A172 (cell line): Measurements from ENCODE around the gene DPP7. TPM values are rescaled to one million over a fixed set of nuclear protein-coding genes. Genes with fewer than 3 reads are reported as not detected.
A peak's percentile ranks its signal among the peaks of the same experiment; 100 is the strongest.
"Not testable (repeated sequence)": the region's sequence is repeated elsewhere in the genome, so short reads cannot be mapped to it uniquely, and the experiment has no call there.

Experiments used
- DNase-seq: peaks from one replicate; pipeline ENCODE4 v3.0.0-alpha.2; 2015; ENCODE audit warnings: low spot score
- total RNA-seq: library from RNA; depleted of rRNA; stranded (reverse); fragments of >200 nt; shearing (Covaris generic); gene quantifications from 2 replicates; pipeline ENCODE4 v1.2.3, GENCODE V29; 2014; rRNA removed

DPP7 gene
- total RNA-seq, 1 experiment from 2014 or later: 251 TPM

DNA sequence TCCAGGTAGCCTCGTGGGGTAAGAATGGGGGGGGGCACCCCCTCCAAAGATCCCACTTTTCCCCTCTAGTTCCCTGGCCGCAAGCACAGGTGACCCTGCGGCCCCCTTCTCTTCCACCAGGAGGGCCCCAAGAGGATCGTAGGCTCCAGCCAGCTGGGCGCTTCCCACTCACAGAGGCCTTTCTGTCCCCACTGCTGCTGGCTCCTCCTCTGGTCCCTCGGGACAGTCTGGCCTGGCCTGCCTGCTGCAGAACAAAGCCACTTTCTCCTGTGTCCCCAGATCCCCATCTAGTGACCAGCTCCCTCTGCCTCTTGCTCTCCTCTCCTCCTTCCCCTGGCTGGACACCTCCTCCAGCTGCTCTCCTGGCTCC is 43.6 kb downstream of the DPP7 start:
- peak; percentile 65 for DNase-seq

DNA sequence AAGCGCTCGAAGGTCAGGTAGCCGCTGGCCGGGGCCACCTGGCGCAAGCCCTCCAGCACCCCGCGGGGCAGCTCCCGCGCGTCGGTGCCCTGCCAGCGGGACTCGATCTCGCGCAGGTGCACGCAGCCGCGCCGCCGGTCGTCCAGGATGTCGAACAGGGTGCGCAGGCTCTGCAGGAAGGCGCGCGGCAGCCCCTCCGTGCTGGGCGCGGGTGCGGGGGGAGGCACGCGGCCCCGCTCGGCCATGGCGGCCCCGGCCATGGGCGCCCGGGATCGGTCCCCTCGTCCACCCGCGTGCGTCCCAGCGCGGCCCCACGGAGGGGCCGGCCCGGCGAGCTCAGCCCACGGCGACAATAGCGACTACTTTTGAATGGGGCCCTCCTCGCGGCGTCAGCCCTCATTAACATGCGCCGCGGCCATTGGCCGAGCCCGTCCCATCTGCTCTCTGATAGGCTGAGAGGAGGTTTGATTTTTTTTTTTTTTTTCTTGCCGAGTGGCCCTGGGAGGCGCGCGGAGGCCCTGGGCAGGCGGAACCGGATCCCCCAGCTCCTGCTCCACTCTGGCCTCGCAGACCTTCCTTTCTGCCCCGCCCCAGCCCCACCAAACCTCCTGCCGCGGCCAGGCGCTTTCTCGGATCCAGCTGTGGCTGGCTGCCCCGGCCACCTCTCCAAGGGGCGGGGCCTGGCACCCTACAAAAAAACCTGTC is 44.2 kb downstream of the DPP7 start, which contains the start of gene SAPCD2:
Gene SAPCD2 (minus strand): TSS at position 357 of the 705 bp plus-strand sequence. CDS start 97 bp downstream, at position 260.
- peak; percentile 97 for DNase-seq

DNA sequence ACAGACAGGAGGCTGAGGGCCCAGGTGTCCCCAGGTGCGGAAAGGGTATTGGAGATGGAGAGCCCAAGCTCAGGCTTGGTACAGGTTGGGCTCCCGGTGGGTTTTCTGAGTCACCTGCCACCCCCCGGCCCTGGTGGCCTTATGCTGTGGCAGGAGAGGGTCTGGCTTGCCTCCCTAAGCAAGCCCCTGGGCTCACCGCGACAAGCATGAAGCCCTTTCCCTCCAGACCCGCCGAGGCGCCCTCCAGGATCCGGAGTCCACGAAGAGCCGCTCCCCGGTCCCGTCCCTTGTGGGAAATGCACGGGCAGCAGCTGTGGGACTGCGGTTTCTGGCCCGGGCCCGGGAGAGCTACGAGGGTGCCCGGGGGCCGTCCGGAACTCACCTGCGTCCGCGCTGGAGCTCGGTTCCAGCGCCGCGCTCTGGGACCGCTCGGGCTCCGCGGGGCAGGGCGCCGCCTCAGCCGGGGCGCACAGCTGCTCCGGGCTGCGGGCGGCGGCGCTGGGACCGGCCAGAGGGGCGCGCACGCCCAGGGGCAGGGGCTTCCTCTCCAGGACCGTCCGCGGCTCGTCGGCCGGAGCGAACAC is 44.9 kb downstream of the DPP7 start:
- no peak for DNase-seq

DNA sequence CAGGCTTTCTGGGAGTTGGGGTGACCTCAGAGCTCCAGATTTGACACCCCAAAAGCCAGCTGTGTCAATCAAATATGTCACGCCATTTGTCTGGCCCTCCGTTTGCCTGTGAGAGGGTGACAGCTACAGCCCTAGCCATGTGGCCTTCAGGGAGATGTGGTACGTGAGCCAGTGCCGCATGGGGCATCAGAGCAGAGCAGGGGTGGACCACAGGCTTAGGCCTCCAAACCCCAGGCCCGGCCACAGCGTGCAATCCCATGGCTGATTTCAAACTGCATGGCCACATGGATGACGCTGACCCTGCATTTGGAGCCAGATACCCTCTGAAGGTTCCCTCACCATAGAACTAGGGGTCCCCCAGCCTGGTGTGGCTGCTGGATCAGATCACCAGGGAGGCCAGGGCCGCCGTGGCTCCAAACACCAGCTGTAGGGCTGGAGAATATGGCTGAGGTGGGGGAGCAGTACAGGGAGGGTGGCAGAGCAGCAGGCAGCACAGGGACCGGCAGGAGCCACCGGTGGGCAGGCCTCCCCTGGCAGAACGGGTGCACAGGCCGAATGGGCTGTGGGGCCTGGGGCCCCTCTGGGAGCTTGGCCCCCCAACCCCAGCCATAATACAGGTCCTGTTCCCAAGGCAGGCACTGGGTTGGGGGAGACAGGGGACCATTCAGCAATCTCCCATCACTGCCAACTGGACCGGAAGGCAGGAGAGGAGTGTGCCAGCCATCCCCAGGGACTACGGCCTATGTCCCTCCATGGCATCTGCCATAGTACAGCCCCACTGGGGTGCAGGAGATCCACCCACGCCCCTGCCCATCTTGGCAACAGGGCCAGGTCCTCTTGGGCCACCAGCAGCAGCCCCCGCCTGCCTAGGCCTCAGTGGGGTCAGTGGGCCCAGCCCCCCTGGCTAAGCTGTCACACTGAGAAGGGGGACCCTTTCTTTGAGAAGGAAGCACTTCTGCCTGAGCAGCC is 45.7 kb downstream of the DPP7 start:
- no peak for DNase-seq

DNA sequence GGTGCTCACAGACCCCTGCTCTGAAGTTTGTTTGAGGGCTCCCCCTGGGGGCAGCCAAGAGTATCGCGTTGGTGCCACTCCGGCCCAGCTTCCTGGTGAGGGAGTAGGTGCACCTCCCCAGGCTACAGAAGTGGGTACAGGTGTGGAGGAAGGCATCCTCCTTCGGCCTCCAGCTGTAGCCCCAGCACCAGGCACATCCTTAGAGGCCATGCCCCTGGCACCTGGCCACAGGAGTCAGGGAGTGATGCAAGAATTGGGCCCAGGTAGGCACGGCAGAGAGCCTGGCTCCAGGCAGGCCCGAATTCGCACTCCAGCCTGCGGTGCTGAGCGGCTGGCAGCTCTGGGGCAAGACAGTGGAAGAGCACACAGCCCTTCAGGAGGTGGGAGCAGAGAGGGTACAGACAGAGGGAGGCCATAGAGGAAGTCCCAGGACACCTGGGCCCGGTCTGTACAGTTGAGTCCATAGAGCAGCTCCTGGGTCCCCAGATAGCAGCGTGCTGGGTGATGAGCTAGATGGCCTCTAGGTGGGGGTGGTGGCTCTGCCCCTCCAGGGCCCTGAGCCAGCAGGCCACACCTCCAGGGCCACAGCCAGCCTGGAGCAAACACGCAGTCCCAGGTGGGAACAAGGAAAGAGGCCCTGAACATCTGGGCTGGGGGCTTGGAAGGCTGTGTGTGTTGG is 46.5 kb downstream of the DPP7 start:
- DNase-seq: peak; percentile 87

DNA sequence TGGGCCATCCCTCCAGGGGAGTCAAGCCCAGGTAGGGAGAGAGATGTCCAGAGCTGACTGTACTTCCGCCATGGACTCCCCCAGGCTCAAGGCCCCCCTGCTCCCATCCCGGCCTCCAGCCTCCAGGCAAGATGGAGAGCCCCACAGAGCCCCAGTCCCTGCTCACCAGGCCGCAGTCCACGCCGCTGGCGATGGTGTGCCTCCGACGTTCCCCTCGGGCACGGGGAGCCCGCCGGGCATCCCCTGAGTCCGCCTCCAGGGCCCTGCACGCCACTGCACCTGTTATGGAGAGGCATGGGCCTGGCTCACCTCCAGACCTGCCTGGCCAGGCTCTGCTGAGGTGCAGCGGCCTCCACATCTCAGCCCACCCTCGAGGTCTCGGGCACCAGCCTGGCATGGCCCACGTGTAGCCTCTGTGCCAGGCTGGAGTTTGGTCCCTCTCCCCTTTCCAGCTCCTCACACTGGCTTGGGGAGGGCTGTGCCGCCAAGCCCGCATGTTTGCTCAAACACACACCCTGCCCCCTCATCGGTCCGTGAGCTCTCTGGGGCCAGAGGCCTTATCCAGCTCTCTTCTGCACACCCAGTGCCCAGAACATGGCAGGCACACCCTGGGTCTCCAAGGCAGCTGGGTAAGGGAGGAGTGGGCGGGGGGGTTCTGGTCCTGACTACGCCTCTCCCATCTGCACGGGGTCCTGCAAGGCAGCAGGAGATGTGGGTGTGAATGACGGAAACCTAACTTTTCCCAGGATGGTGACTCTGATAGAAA is 48.3 kb downstream of the DPP7 start:
- DNase-seq: no peak

DNA sequence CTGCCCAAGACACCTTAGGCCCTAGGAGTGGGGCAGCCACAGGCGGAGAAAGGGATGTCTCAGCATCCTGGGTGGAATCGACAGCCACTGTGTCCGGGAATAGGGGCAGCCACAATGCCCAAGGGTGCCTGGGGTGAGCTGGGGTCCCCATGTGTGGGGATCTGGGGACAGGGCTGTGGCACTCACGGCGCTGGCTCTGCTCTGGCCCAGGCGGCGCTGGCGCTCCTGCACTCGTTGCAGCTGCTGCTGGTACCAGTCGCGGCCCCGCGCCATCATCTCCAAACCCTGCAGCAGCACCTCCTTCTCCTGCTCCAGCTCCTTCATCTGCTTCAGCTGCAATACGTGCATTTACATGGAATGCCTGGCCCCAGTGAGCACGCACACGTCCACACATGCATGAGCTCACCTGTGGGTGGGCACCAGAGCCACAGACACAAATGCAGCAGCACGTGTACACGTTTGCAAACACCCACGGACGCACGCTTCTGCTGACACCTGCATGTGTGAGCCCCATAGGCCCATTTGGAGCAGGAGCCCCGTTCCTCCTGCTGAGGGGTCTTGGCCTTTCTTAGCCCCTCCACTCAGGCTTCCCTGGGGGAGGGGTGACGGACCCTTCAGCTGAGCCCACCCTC is 49.1 kb downstream of the DPP7 start:
- no peak for DNase-seq

DNA sequence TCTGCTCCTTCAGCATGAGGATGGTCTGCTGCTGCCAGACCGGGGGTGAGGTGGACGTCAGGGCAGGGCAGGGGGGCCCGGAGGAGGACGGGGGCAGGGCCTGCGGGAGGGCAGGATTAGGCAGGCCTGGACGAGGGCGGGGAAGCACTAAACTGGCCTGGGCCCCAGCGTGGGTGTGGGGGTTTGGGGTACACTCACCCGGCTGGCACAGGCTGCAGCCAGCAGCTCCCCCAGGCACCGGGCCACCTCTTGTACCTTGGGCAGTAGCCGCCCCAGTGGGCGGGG is 49.7 kb downstream of the DPP7 start:
- no peak for DNase-seq

DNA sequence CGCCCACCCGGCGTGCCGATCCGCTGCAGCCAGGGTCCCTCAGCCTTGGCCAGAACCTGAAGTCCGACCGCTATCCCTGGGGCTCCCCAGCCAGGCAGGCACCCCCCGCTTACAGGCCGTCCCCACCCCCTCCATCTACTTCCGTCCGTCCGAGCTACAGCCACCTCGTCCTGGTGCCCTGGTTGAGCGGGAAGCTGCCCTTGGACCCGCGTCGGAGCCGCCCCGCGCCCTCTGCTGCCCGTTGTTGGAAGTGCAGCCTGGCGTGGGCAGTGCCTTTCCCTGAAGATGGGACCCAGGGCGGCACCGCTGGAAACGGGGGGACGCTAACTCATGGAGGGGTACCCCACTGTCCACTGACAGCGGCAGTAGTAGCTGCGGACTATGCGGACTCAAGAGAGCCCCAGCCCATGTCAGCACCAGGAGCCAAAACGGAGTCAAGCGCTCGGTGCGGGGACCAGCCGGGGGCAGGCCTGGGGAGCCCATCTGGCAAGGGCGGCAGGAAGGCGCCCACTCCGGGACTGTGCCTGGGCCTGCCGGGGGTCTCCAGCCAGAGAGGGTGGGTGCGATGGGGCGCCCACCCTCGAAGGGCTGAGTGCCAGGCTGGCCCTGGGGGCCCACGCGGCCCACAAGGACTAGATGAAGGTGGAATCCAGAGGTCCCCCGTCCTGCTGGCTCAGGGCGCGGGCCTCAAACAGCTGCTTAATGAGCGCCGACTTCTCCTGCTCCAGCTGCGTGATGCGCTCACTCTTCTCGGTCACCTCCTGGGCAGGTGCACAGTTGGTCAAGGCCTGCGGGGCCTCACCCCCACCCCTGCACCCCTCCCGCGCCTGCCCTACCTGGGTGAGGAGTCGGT is 50.3 kb downstream of the DPP7 start:
- DNase-seq: peak; percentile 71

DNA sequence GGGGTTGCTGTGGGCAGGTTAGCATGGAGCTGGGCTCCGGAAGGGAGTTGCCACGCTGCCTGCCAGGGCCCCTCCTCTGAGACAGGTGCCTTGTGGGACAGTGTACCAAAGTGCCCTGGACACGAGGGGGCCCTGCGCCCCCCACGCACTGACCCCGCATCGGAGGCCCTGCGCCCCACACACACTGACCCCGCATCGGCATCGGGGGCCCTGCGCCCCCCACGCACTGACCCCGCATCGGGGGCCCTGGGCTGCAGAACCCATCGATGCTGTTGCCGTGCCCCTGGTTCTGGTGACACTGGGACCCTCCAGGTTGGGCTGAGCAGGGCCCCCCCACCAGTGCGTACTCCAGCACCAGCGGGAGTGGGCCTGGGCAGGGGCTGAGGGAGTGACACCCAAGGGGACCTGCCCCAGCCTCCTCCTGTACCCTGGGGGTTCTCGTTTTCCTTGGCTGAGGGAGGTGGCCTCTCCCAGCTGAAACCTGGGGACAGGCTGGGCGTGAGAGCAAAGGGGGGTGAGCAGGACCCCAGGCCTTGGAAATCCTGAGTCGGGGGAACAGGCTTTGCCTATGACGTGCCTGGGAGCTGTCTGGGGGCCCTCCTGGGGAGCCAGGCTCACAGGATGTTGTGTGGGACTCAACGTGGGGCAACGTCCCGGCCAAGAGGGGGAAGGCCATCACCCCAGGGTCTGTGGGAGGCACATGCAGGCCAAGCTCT is 51.1 kb downstream of the DPP7 start:
- DNase-seq: no peak

DNA sequence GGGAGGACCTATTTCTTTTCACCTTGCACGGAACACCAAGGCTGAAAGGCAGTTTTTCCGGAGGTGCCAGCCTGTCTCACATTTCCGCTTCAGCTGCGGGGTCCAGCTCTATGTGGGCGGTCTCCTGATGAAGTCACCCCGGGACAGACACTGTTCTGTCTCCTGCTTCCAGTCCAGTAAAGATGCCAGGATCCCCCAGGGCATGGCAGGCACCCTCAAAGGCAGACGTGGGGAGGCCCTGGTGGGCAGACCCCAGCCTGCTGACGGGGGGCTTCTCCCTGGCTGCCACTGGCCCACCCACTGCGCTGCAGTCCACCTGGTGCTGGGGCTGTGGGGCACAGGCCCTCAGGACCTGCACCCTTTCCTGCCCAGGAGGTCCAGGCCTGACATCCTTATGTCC is 51.7 kb downstream of the DPP7 start:
- not testable (repeated sequence) for DNase-seq

DNA sequence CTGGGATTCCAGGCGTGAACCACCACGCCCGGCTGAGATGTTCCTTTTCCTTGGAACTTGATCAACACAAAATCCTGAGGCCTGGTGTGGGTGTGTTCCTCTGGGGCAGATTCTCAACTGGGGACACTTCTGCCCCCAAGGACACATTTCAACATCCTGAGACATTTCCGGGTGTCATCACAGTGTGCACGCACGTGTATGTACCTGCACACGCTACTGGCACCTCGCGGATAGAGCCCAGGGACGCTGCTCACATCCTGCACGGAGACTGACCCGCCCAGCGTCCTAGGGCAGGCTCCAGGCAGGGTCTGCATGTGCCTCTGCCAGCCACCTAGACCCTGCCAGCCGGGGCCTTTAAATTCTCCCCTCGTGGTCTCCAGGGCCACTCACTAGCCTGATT is 52.1 kb downstream of the DPP7 start:
- no peak for DNase-seq

Other genes starting within 250 kb of the DPP7 start
- gene EDF1, start 248.4 kb downstream of the DPP7 start, total RNA-seq: 882 and 886 TPM in 2 replicates
- gene TRAF2, start 228.2 kb downstream of the DPP7 start, total RNA-seq: 20.9 and 28.4 TPM in 2 replicates
- 379 and 400 TPM in 2 replicates for gene FBXW5, start 170.0 kb downstream of the DPP7 start, total RNA-seq
- gene C8G, start 169.5 kb downstream of the DPP7 start, total RNA-seq: not detected in 2 replicates
- gene LCN12, start 162.5 kb downstream of the DPP7 start, total RNA-seq: 0.07 and 2.2 TPM in 2 replicates
- gene PTGDS, start 137.2 kb downstream of the DPP7 start, total RNA-seq: 1.6 TPM in 1 of 2 replicates, not detected in the other
- 0.26 TPM in 1 of 2 replicates, not detected in the other for gene LCNL1, start 131.7 kb downstream of the DPP7 start, total RNA-seq
- gene PAXX, start 122.3 kb downstream of the DPP7 start, total RNA-seq: 104 and 109 TPM in 2 replicates
- 126 and 133 TPM in 2 replicates for gene CLIC3, start 118.2 kb downstream of the DPP7 start, total RNA-seq
- 32.3 and 33.5 TPM in 2 replicates for gene ABCA2, start 86.5 kb downstream of the DPP7 start, total RNA-seq
- gene FUT7, start 82.6 kb downstream of the DPP7 start, total RNA-seq: 0.07 TPM in 1 of 2 replicates, not detected in the other
- gene NPDC1, start 68.6 kb downstream of the DPP7 start, total RNA-seq: 47.4 and 49.6 TPM in 2 replicates
- not detected in 2 replicates for gene ENTPD2, start 60.7 kb downstream of the DPP7 start, total RNA-seq
- gene SAPCD2, start 44.2 kb downstream of the DPP7 start, total RNA-seq: 76.4 and 92.3 TPM in 2 replicates
- 94.6 and 109 TPM in 2 replicates for gene UAP1L1, start 37.2 kb downstream of the DPP7 start, total RNA-seq
- 196 and 197 TPM in 2 replicates for gene MAN1B1, start 27.7 kb downstream of the DPP7 start, total RNA-seq
- gene GRIN1, start 24.4 kb upstream of the DPP7 start, total RNA-seq: not detected in 2 replicates
- gene LRRC26, start 55.3 kb upstream of the DPP7 start, total RNA-seq: not detected in 2 replicates
- not detected in 2 replicates for gene TMEM210, start 57.3 kb upstream of the DPP7 start, total RNA-seq
- 23.1 and 29.2 TPM in 2 replicates for gene ANAPC2, start 73.8 kb upstream of the DPP7 start, total RNA-seq
- 257 and 270 TPM in 2 replicates for gene SSNA1, start 73.9 kb upstream of the DPP7 start, total RNA-seq
- gene TPRN, start 86.0 kb upstream of the DPP7 start, total RNA-seq: 26.9 and 34.5 TPM in 2 replicates
- 115 and 120 TPM in 2 replicates for gene TMEM203, start 90.9 kb upstream of the DPP7 start, total RNA-seq
- 23.8 and 25.5 TPM in 2 replicates for gene NDOR1, start 91.0 kb upstream of the DPP7 start, total RNA-seq
- gene RNF208, start 107.5 kb upstream of the DPP7 start, total RNA-seq: 0.09 and 0.17 TPM in 2 replicates
- gene CYSRT1, start 110.4 kb upstream of the DPP7 start, total RNA-seq: 5.1 and 5.4 TPM in 2 replicates
- 0.86 and 1.1 TPM in 2 replicates for gene RNF224, start 112.8 kb upstream of the DPP7 start, total RNA-seq
- gene SLC34A3, start 116.2 kb upstream of the DPP7 start, total RNA-seq: 1.1 and 1.6 TPM in 2 replicates
- gene TUBB4B, start 126.6 kb upstream of the DPP7 start, total RNA-seq: 599 and 717 TPM in 2 replicates
- not detected in 2 replicates for gene STPG3, start 136.6 kb upstream of the DPP7 start, total RNA-seq
- 104 and 116 TPM in 2 replicates for gene NELFB, start 140.6 kb upstream of the DPP7 start, total RNA-seq
- gene TOR4A, start 163.0 kb upstream of the DPP7 start, total RNA-seq: 79.6 and 94.5 TPM in 2 replicates
- gene NRARP, start 187.5 kb upstream of the DPP7 start, total RNA-seq: 0.40 and 0.43 TPM in 2 replicates